GM06990 (cell line): ENCODE results near the gene GCNT1.

ENCODE experiments used
- DNase-seq: peaks from one replicate; pipeline ENCODE4 v3.0.0-alpha.2; 2011; ENCODE audit not compliant: insufficient read length; ENCODE audit errors: extremely low read depth
- H3K27me3 ChIP-seq: replicated peaks from 2 replicates; pipeline ENCODE4 v1.6.0; 2011; ENCODE audit warnings: low read length; ENCODE audit not compliant: control insufficient read depth, insufficient read depth
- H3K36me3 ChIP-seq: 2 replicates; pipeline ENCODE4 v1.5.1; 2011; ENCODE audit warnings: low read length; ENCODE audit not compliant: control insufficient read depth, insufficient read depth
- H3K4me3 ChIP-seq: replicated peaks from 2 replicates; pipeline ENCODE4 v1.5.1; 2011; ENCODE audit warnings: low read depth, mild to moderate bottlenecking, control low read depth, low read length
- CTCF ChIP-seq: IDR thresholded peaks from 2 replicates; pipeline ENCODE4 v1.5.1; 2011; ENCODE audit warnings: low read length, control low read depth, mild to moderate bottlenecking, inconsistent platforms; ENCODE audit not compliant: insufficient read depth, poor library complexity, severe bottlenecking

GCNT1 gene

GRCh38 chr9:76510446-76510845, 51.5 kb downstream of the GCNT1 start:
- TF ChIP-seq CTCF = no peak
- no peaks in the 10 kb centered on the region for H3K27me3 ChIP-seq
- no peaks in the 10 kb centered on the region for H3K36me3 ChIP-seq
- H3K4me3 ChIP-seq = no peak overlapping the region
- DNase-seq = no peak

- H3K4me3 ChIP-seq = no peak overlapping the region
- no peak for TF ChIP-seq CTCF
- DNase-seq = no peak
- no peaks in the 10 kb centered on the region for H3K36me3 ChIP-seq
- no peaks in the 10 kb centered on the region for H3K27me3 ChIP-seq
Observed at GRCh38 chr9:76512826-76513225, 53.8 kb downstream of the GCNT1 start.

GRCh38 chr9:76516350-76516749, 57.4 kb downstream of the GCNT1 start:
- Histone ChIP-seq H3K4me3 (no peak overlapping the region), H3K36me3 (no peaks in the 10 kb centered on the region), H3K27me3 (no peaks in the 10 kb centered on the region)
- no peak for TF ChIP-seq CTCF
- no peak for DNase-seq

GRCh38 chr9:76516871-76517270, 57.9 kb downstream of the GCNT1 start:
- DNase-seq = peak; percentile 6
- H3K36me3 ChIP-seq = no peaks in the 10 kb centered on the region
- no peak overlapping the region for H3K4me3 ChIP-seq
- TF ChIP-seq CTCF = no peak
- no peaks in the 10 kb centered on the region for H3K27me3 ChIP-seq

GRCh38 chr9:76519075-76519835, 60.3 kb downstream of the GCNT1 start:
- no peaks in the 10 kb centered on the region for H3K36me3 ChIP-seq
- no peak for TF ChIP-seq CTCF
- DNase-seq = no peak
- H3K27me3 ChIP-seq = no peaks in the 10 kb centered on the region
- no peak overlapping the region for H3K4me3 ChIP-seq
